Measurements from ENCODE around the gene IL17D. TPM values are rescaled to one million over a fixed set of nuclear protein-coding genes. Genes with fewer than 3 reads are reported as not detected.
"Not testable (repeated sequence)": the region's sequence is repeated elsewhere in the genome, so short reads cannot be mapped to it uniquely, and the experiment has no call there.

IL17D gene
- total and polyA plus RNA-seq, 2 donors (not counting 1 experiment from before 2014, with no cell fraction given) = 0.09 TPM; not detected in 1

DNA sequence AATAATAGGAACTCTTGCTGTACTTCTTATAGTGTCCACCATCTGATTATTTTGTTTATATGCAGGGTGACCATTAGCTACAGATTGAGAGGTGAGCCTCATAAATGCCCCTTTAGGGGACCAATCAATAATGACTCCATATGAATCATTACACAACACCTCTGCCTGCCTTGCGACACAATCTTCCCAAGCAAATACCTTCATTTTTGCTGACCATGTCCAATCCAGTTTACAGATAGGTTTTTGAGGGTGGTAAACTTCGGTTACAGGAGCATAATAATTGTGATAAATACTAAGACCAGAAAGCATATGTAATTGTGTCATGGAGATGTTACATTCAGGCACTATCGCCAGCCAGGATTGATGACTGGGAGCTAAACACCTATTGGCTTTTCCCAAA, 23.6 kb upstream of the IL17D start:
- H3K27ac Mint-ChIP-seq = no peak overlapping the region
- Histone ChIP-seq H3K27ac (ENCODE audit: low read length in 2 of 2) (no peak overlapping the region), H3K4me2 (replicated peaks; ENCODE audit: low read depth, low read length, poor library complexity, severe bottlenecking) (no peak overlapping the region), H3K9me3 (ENCODE audit: control extremely low read depth in 1 of 3, control insufficient read depth in 2 of 3, insufficient read depth in 1 of 3, low read length in 2 of 3) (no peaks in the 10 kb centered on the region), H3K27me3 (replicated peaks in 1 of 4; ENCODE audit: control extremely low read depth in 1 of 4, control insufficient read depth in 3 of 4, insufficient read depth in 4 of 4, low read length in 3 of 4) (no peaks in the 10 kb centered on the region), H3K4me1 (ENCODE audit: control insufficient read depth in 2 of 2, insufficient read depth in 2 of 2, low read length in 2 of 2) (no peaks in the 10 kb centered on the region), H3K9ac (ENCODE audit: low read length) (no peak overlapping the region), H2AFZ (ENCODE audit: insufficient read depth, low read depth, low read length, poor library complexity, severe bottlenecking) (no peak overlapping the region), H3K4me3 (ENCODE audit: control extremely low read depth in 1 of 5, extremely low read depth in 1 of 5, insufficient read depth in 1 of 5, low read depth in 2 of 5, low read length in 4 of 5) (no peak overlapping the region), H4K20me1 (ENCODE audit: control insufficient read depth, insufficient read depth, low read length, poor library complexity, severe bottlenecking) (no peaks in the 10 kb centered on the region), H3K79me2 (ENCODE audit: control insufficient read depth, insufficient read depth, low read length) (no peaks in the 10 kb centered on the region), H3K36me3 (replicated peaks in 1 of 2; ENCODE audit: control extremely low read depth in 1 of 2, control insufficient read depth in 1 of 2, extremely low read depth in 1 of 2, insufficient read depth in 2 of 2, low read length in 1 of 2) (peaks cover 4 to 5% of the 10 kb centered on the region in 2 experiments)
- H3K9me3 Mint-ChIP-seq (ENCODE audit: insufficient read depth) = no peaks in the 10 kb centered on the region
- ChIA-PET CTCF (no interaction called here), POLR2A (no interaction called here)
- no peaks in the 10 kb centered on the region for H3K4me1 Mint-ChIP-seq
- intact Hi-C loops (cut with micrococcal nuclease) = no loop called here
- no peak for DNase-seq
- TF ChIP-seq, protein P1, sequence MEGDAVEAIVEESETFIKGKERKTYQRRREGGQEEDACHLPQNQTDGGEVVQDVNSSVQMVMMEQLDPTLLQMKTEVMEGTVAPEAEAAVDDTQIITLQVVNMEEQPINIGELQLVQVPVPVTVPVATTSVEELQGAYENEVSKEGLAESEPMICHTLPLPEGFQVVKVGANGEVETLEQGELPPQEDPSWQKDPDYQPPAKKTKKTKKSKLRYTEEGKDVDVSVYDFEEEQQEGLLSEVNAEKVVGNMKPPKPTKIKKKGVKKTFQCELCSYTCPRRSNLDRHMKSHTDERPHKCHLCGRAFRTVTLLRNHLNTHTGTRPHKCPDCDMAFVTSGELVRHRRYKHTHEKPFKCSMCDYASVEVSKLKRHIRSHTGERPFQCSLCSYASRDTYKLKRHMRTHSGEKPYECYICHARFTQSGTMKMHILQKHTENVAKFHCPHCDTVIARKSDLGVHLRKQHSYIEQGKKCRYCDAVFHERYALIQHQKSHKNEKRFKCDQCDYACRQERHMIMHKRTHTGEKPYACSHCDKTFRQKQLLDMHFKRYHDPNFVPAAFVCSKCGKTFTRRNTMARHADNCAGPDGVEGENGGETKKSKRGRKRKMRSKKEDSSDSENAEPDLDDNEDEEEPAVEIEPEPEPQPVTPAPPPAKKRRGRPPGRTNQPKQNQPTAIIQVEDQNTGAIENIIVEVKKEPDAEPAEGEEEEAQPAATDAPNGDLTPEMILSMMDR (IDR thresholded peaks at IDR 0.05) = no peak
- TF ChIP-seq EZH2 (IDR thresholded peaks at IDR 0.05; ENCODE audit: borderline replicate concordance, insufficient read depth, low read depth, low read length, poor library complexity, severe bottlenecking) = no peak
- no peaks in the 10 kb centered on the region for H3K27me3 Mint-ChIP-seq
- no peak overlapping the region for H3K4me3 Mint-ChIP-seq
- no CpG with 5 or more reads among the region's 3 CpGs for WGBS (ENCODE audit: insufficient coverage)
- ATAC-seq (ENCODE audit: low read depth) = no peak

GRCh38 chr13:20680416-20681080, 23.0 kb upstream of the IL17D start:
- Histone ChIP-seq H4K20me1 (ENCODE audit: control insufficient read depth, insufficient read depth, low read length, poor library complexity, severe bottlenecking) (no peaks in the 10 kb centered on the region), H3K79me2 (ENCODE audit: control insufficient read depth, insufficient read depth, low read length) (no peaks in the 10 kb centered on the region), H3K9me3 (ENCODE audit: control extremely low read depth in 1 of 3, control insufficient read depth in 2 of 3, insufficient read depth in 1 of 3, low read length in 2 of 3) (no peaks in the 10 kb centered on the region), H3K9ac (ENCODE audit: low read length) (no peak overlapping the region), H3K4me1 (ENCODE audit: control insufficient read depth in 2 of 2, insufficient read depth in 2 of 2, low read length in 2 of 2) (no peaks in the 10 kb centered on the region), H3K27me3 (replicated peaks in 1 of 4; ENCODE audit: control extremely low read depth in 1 of 4, control insufficient read depth in 3 of 4, insufficient read depth in 4 of 4, low read length in 3 of 4) (no peaks in the 10 kb centered on the region), H3K27ac (ENCODE audit: low read length in 2 of 2) (no peak overlapping the region), H3K36me3 (replicated peaks in 1 of 2; ENCODE audit: control extremely low read depth in 1 of 2, control insufficient read depth in 1 of 2, extremely low read depth in 1 of 2, insufficient read depth in 2 of 2, low read length in 1 of 2) (peaks cover 3 to 4% of the 10 kb centered on the region in 2 experiments), H3K4me3 (ENCODE audit: control extremely low read depth in 1 of 5, extremely low read depth in 1 of 5, insufficient read depth in 1 of 5, low read depth in 2 of 5, low read length in 4 of 5) (no peak overlapping the region), H3K4me2 (replicated peaks; ENCODE audit: low read depth, low read length, poor library complexity, severe bottlenecking) (no peak overlapping the region), H2AFZ (ENCODE audit: insufficient read depth, low read depth, low read length, poor library complexity, severe bottlenecking) (no peak overlapping the region)
- no peaks in the 10 kb centered on the region for H3K4me1 Mint-ChIP-seq
- POLR2A ChIA-PET = no interaction called here
- over 99% methylated on average over 10 of the region's 10 CpGs for WGBS (ENCODE audit: insufficient coverage)
- no peaks in the 10 kb centered on the region for H3K27me3 Mint-ChIP-seq
- intact Hi-C loops (cut with micrococcal nuclease) = no loop called here
- no peaks in the 10 kb centered on the region for H3K9me3 Mint-ChIP-seq (ENCODE audit: insufficient read depth)
- ATAC-seq (ENCODE audit: low read depth) (no peak), DNase-seq (no peak)
- no peak overlapping the region for H3K27ac Mint-ChIP-seq
- H3K4me3 Mint-ChIP-seq = no peak overlapping the region
- CTCF ChIA-PET = no interaction called here
- TF ChIP-seq EZH2 (IDR thresholded peaks at IDR 0.05; ENCODE audit: borderline replicate concordance, insufficient read depth, low read depth, low read length, poor library complexity, severe bottlenecking) = no peak
- TF ChIP-seq, protein P1 (IDR thresholded peaks at IDR 0.05) = no peak

- CTCF ChIA-PET; DNase-seq; H3K4me2 ChIP-seq (replicated peaks; ENCODE audit: low read depth, low read length, poor library complexity, severe bottlenecking): not testable (repeated sequence)
Measured at GRCh38 chr13:20681481-20681880, 22.0 kb upstream of the IL17D start.

More at GRCh38 chr13:20681481-20681880, 22.0 kb upstream of the IL17D start:
- ATAC-seq (ENCODE audit: low read depth); H3K27me3 Mint-ChIP-seq; H2AFZ ChIP-seq (ENCODE audit: insufficient read depth, low read depth, low read length, poor library complexity, severe bottlenecking); H3K27ac ChIP-seq (ENCODE audit: low read length in 2 of 2); H3K4me3 ChIP-seq (ENCODE audit: control extremely low read depth in 1 of 5, extremely low read depth in 1 of 5, insufficient read depth in 1 of 5, low read depth in 2 of 5, low read length in 4 of 5); H3K36me3 ChIP-seq (replicated peaks in 1 of 2; ENCODE audit: control extremely low read depth in 1 of 2, control insufficient read depth in 1 of 2, extremely low read depth in 1 of 2, insufficient read depth in 2 of 2, low read length in 1 of 2); H3K27ac Mint-ChIP-seq; H3K9me3 Mint-ChIP-seq (ENCODE audit: insufficient read depth); H4K20me1 ChIP-seq (ENCODE audit: control insufficient read depth, insufficient read depth, low read length, poor library complexity, severe bottlenecking); H3K9me3 ChIP-seq (ENCODE audit: control extremely low read depth in 1 of 3, control insufficient read depth in 2 of 3, insufficient read depth in 1 of 3, low read length in 2 of 3); intact Hi-C loops (cut with micrococcal nuclease); H3K4me1 ChIP-seq (ENCODE audit: control insufficient read depth in 2 of 2, insufficient read depth in 2 of 2, low read length in 2 of 2); H3K79me2 ChIP-seq (ENCODE audit: control insufficient read depth, insufficient read depth, low read length); H3K27me3 ChIP-seq (replicated peaks in 1 of 4; ENCODE audit: control extremely low read depth in 1 of 4, control insufficient read depth in 3 of 4, insufficient read depth in 4 of 4, low read length in 3 of 4); H3K4me3 Mint-ChIP-seq; H3K9ac ChIP-seq (ENCODE audit: low read length); POLR2A ChIA-PET; H3K4me1 Mint-ChIP-seq: not testable (repeated sequence)
- WGBS (ENCODE audit: insufficient coverage) = 96% methylated on average over 2 of the region's 5 CpGs
